H1 (cell line): ENCODE data around the gene NRXN3. TPM values are rescaled to one million over a fixed set of nuclear protein-coding genes. Genes with fewer than 3 reads are reported as not detected.

Experiments
- CHD2 ChIP-seq: IDR thresholded peaks from 2 replicates; pipeline ENCODE4 v1.6.1; 2012; ENCODE audit warnings: low read length, improper control_type of control experiment
- CHD7 ChIP-seq: fragments of 300-600 bp; sonication (generic); IDR thresholded peaks from 2 replicates; pipeline ENCODE4 v1.7.1; 2012; ENCODE audit warnings: low read length, moderate library complexity, mild to moderate bottlenecking, inconsistent platforms; ENCODE audit not compliant: insufficient replicate concordance
- EZH2 ChIP-seq: fragments of 200-600 bp; sonication (generic); IDR thresholded peaks from 2 replicates; pipeline ENCODE4 v1.7.1; 2012; ENCODE audit warnings: low read depth, mild to moderate bottlenecking, moderate library complexity, low read length, inconsistent platforms; ENCODE audit not compliant: severe bottlenecking
- JUN ChIP-seq: IDR thresholded peaks from 2 replicates; pipeline ENCODE4 v1.6.1; 2011; ENCODE audit warnings: low read depth, mild to moderate bottlenecking, improper control_type of control experiment, low read length
- RAD21 ChIP-seq, 2 experiments: IDR thresholded peaks in 1 of 2; conservative IDR thresholded peaks in 1 of 2; 2 replicates each; pipeline ENCODE4 v1.6.1; 2011; ENCODE audit warnings: low read depth in 2 of 2, low read length in 2 of 2, improper control_type of control experiment in 1 of 2, inconsistent platforms in 1 of 2, mild to moderate bottlenecking in 1 of 2, moderate library complexity in 1 of 2
- SP2 ChIP-seq: IDR thresholded peaks from 2 replicates; pipeline ENCODE4 v1.6.1; 2012; ENCODE audit warnings: mild to moderate bottlenecking, low read length, inconsistent platforms
- TCF12 ChIP-seq: IDR thresholded peaks from 2 replicates; pipeline ENCODE4 v1.6.1; 2011; ENCODE audit warnings: low read depth, mild to moderate bottlenecking, low read length
- polyA plus RNA-seq, 7 experiments: library from polyadenylated mRNA; depleted of rRNA in 3 of 7; stranded (reverse) in 5 of 7; unstranded in 2 of 7; fragments of >200 nt in 5 of 7; fragments of 200-250 nt in 2 of 7; gene quantifications; 1 replicate in 5 of 7; 2 replicates in 1 of 7; 4 replicates in 1 of 7; pipeline versions ENCODE4 v1.2.1 to v1.2.3, GENCODE V29; 2011 to 2013; ENCODE audit warnings: missing spikeins in 2 of 7, mixed read lengths in 2 of 7
- total RNA-seq: library from RNA; stranded (reverse); fragmentation: NEBNext Ultra II Directional; extraction: Animal tissue kit (Norgen Biotek cat#: 25700); gene quantifications from 2 replicates; pipeline ENCODE4 v1.2.1, GENCODE V29; 2021

Gene NRXN3
- total and polyA plus RNA-seq, 2 of the 8 experiments (the other 6 are each of a cell fraction or from before 2014, with no cell fraction given): 2.6 to 4.1 TPM

- TF ChIP-seq CHD7: no peak
- no peak for TF ChIP-seq TCF12
- TF ChIP-seq EZH2: no peak
- TF ChIP-seq CHD2: no peak
- no peak for TF ChIP-seq RAD21 (IDR thresholded peaks at IDR 0.05 in 1 of 2, conservative IDR thresholded peaks at IDR 0.05 in 1 of 2; ENCODE audit: low read depth in 2 of 2, low read length in 2 of 2)
- TF ChIP-seq JUN: no peak
- no peak for TF ChIP-seq SP2
Measured at GRCh38 chr14:78173346-78174035, 3.3 kb downstream of the NRXN3 start (continued).
